Measurements from ENCODE around the gene DTX1. TPM values are rescaled to one million over a fixed set of nuclear protein-coding genes. Genes with fewer than 3 reads are reported as not detected.

Gene DTX1
- total and polyA plus RNA-seq, 2 of the 8 experiments (the other 6 are each of a cell fraction or from before 2014, with no cell fraction given): 4.7 to 6.9 TPM

DNA sequence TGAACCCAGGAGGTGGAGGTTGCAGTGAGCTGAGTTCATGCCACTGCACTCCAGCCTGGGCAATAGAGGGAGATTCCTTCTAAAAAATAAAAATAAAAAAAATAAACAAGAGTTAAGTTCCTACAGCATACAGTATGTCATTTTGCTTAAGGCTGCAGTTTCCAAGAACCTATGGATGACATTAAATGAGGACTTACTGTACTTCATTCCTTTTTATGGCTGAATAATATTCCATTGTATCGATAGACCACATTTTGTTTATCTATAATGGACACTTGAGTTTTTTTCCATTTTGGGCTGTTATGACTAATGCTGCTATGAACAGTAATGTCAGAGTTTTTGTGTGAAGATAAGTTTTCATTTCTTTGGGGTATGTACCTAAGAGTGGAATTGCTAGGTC is 61.6 kb downstream of the DTX1 start:
- Histone ChIP-seq H4K8ac (ENCODE audit: extremely low read depth, insufficient read depth, low read length) (no peak overlapping the region), H2BK12ac (ENCODE audit: low read depth, low read length) (no peak overlapping the region), H3K79me2 (ENCODE audit: control insufficient read depth in 1 of 2, insufficient read depth in 2 of 2, low read length in 2 of 2) (no peaks in the 10 kb centered on the region), H3K4ac (replicated peaks; ENCODE audit: insufficient read length, low read depth, low read length) (no peak overlapping the region), H4K5ac (ENCODE audit: insufficient read length, low read depth, low read length) (no peak overlapping the region), H3K27ac (ENCODE audit: low read depth, low read length) (no peak overlapping the region), H3K23ac (ENCODE audit: insufficient read length) (no peak overlapping the region), H3K56ac (replicated peaks; ENCODE audit: insufficient read length, low read depth, low read length) (no peak overlapping the region), H2BK5ac (ENCODE audit: low read depth, low read length) (no peak overlapping the region), H2BK15ac (ENCODE audit: low read length) (no peak overlapping the region), H3K23me2 (ENCODE audit: low read depth, low read length) (no peaks in the 10 kb centered on the region), H3K14ac (ENCODE audit: insufficient read length) (no peak overlapping the region), H3K4me3 (ENCODE audit: extremely low read depth in 1 of 4, insufficient read depth in 2 of 4, low read depth in 3 of 4, low read length in 4 of 4) (no peak overlapping the region), H4K91ac (replicated peaks; ENCODE audit: insufficient read length, low read length) (no peak overlapping the region), H3K27me3 (replicated peaks in 1 of 4; ENCODE audit: control insufficient read depth in 3 of 4, extremely low read depth in 1 of 4, insufficient read depth in 3 of 4, low read length in 3 of 4) (no peaks in the 10 kb centered on the region), H3K9me3 (ENCODE audit: insufficient read depth in 2 of 2, low read depth in 1 of 2, low read length in 1 of 2) (no peaks in the 10 kb centered on the region), H2AK5ac (ENCODE audit: low read depth, low read length) (no peak overlapping the region), H2BK120ac (replicated peaks; ENCODE audit: low read depth, low read length) (no peak overlapping the region), H2AFZ (ENCODE audit: low read length) (no peak overlapping the region), H4K20me1 (replicated peaks in 1 of 2; ENCODE audit: control insufficient read depth in 1 of 2, insufficient read depth in 2 of 2, low read length in 2 of 2) (no peaks in the 10 kb centered on the region), H3K79me1 (ENCODE audit: low read depth, low read length) (no peaks in the 10 kb centered on the region; the same call in 1 of the 2 replicates), H3K36me3 (ENCODE audit: control insufficient read depth in 2 of 4, insufficient read depth in 4 of 4, low read length in 3 of 4) (no peaks in the 10 kb centered on the region), H3K18ac (ENCODE audit: extremely low read depth, low read length) (no peak overlapping the region), H3K4me1 (replicated peaks in 1 of 4; ENCODE audit: control insufficient read depth in 3 of 4, insufficient read depth in 4 of 4, low read length in 3 of 4) (no peaks in the 10 kb centered on the region), H2BK20ac (ENCODE audit: low read length) (no peak overlapping the region), H3K9ac (replicated peaks in 1 of 4; ENCODE audit: extremely low read depth in 1 of 4, low read depth in 3 of 4, low read length in 3 of 4) (no peak overlapping the region), H3K4me2 (ENCODE audit: insufficient read depth in 1 of 2, low read depth in 2 of 2, low read length in 2 of 2) (no peak overlapping the region)
- 74% methylated on average over 1 of the region's 1 CpG; no CpG with 5 or more reads in 1 of the 2 experiments for WGBS, 2 experiments (ENCODE audit: extremely low coverage in 1 of 2, insufficient coverage in 1 of 2, insufficient read length in 1 of 2, insufficient replicate concordance in 2 of 2, low coverage in 1 of 2, low lambda C conversion rate in 2 of 2, missing lambda C conversion rate in 1 of 2)
- CTCF ChIA-PET (ENCODE audit: partially characterized antibody): interaction anchor here (0.8 to 2.2 kb wide), 11 partner anchors 11 to 125 kb away, joined by 3 to 6 read pairs (median 4); partner anchors contain the start of genes CFAP73 and RASAL1
- POLR2A ChIA-PET (ENCODE audit: partially characterized antibody): interaction anchor here (1.4 kb wide), 1 partner anchor 8 kb away, joined by 3 read pairs; no protein-coding TSS in a partner anchor
- DNase-seq (ENCODE audit: low read depth in 1 of 2, low spot score in 2 of 2): no peak
- TF ChIP-seq POU5F1 (IDR thresholded peaks at IDR 0.05; ENCODE audit: low read depth, low read length) (no peak), CBX5 (IDR thresholded peaks at IDR 0.05; ENCODE audit: low read depth, low read length) (no peak), POLR2AphosphoS5 (IDR thresholded peaks at IDR 0.05; ENCODE audit: low read depth, low read length) (no peak), ZNF274 (IDR thresholded peaks at IDR 0.05; ENCODE audit: borderline replicate concordance, extremely low read depth, low read length) (no peak), GABPA (IDR thresholded peaks at IDR 0.05; ENCODE audit: borderline replicate concordance, insufficient read depth, low read length) (no peak), SP1 (IDR thresholded peaks at IDR 0.05; ENCODE audit: low read depth, low read length) (no peak), EP300 (IDR thresholded peaks at IDR 0.05; ENCODE audit: borderline replicate concordance in 1 of 2, low read depth in 2 of 2, low read length in 2 of 2) (no peak), TBP (IDR thresholded peaks at IDR 0.05; ENCODE audit: low read depth, low read length) (no peak), BRCA1 (IDR thresholded peaks at IDR 0.05; ENCODE audit: low read depth, low read length) (no peak), EGR1 (IDR thresholded peaks at IDR 0.05; ENCODE audit: borderline replicate concordance, low read depth, low read length) (no peak), CREB1 (IDR thresholded peaks at IDR 0.05) (no peak), CHD2 (IDR thresholded peaks at IDR 0.05; ENCODE audit: low read length) (no peak), SIN3A (conservative IDR thresholded peaks at IDR 0.05 in 1 of 2, IDR thresholded peaks at IDR 0.05 in 1 of 2; ENCODE audit: low read depth in 1 of 2, low read length in 2 of 2) (no peak), KDM1A (IDR thresholded peaks at IDR 0.05; ENCODE audit: borderline replicate concordance, low read length) (no peak)
- TF ChIP-seq, protein P1, sequence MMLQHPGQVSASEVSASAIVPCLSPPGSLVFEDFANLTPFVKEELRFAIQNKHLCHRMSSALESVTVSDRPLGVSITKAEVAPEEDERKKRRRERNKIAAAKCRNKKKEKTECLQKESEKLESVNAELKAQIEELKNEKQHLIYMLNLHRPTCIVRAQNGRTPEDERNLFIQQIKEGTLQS (IDR thresholded peaks at IDR 0.05; ENCODE audit: insufficient read depth, low read depth, low read length): no peak
- no peak for FAIRE-seq
